Esophagus muscularis mucosa (tissue), 4 donors: ENCODE results near the gene PRAMEF8.
"Not testable (repeated sequence)": the region's sequence is repeated elsewhere in the genome, so short reads cannot be mapped to it uniquely, and the experiment has no call there.

Source experiments
- CTCF ChIP-seq, 3 experiments: fragments of 200-600 bp in 2 of 3; fragments of 450-650 bp in 1 of 3; sonication (generic) in 2 of 3; IDR thresholded peaks; one replicate each; pipeline ENCODE4 v1.5.1; 2017 to 2019; ENCODE audit warnings: antibody characterized with exemption in 3 of 3, mild to moderate bottlenecking in 2 of 3, moderate library complexity in 1 of 3
- EP300 ChIP-seq: sonication (generic); formaldehyde crosslinking; IDR thresholded peaks from one replicate; pipeline ENCODE4 v1.6.1; 2017; ENCODE audit warnings: antibody characterized with exemption
- POLR2A ChIP-seq: fragments of 450-650 bp; IDR thresholded peaks from one replicate; pipeline ENCODE4 v1.6.1; 2017; ENCODE audit warnings: antibody characterized with exemption, moderate library complexity, mild to moderate bottlenecking, low read depth
- POLR2AphosphoS5 ChIP-seq, 2 donors: sonication (generic); formaldehyde crosslinking; IDR thresholded peaks; one replicate each; pipeline ENCODE4 v1.6.1; 2017; ENCODE audit warnings: antibody characterized with exemption in 2 of 2

GRCh38 chr1:13289030-13289429 is 4.1 kb upstream of the PRAMEF8 start:
- not testable (repeated sequence) for TF ChIP-seq POLR2AphosphoS5 (IDR thresholded peaks at IDR 0.05); CTCF (IDR thresholded peaks at IDR 0.05); POLR2A; EP300
